NCI-H2029 treated with DMSO at 0.1 percent for 48 hours (cell line): ENCODE measurements around the gene BFAR.
"Not testable (repeated sequence)": the region's sequence is repeated elsewhere in the genome, so short reads cannot be mapped to it uniquely, and the experiment has no call there.

ENCODE experiments used
- DNase-seq: peaks from one replicate; lab custom pipeline; 2025; lab: John Stamatoyannopoulos, UW

The BFAR gene

DNA sequence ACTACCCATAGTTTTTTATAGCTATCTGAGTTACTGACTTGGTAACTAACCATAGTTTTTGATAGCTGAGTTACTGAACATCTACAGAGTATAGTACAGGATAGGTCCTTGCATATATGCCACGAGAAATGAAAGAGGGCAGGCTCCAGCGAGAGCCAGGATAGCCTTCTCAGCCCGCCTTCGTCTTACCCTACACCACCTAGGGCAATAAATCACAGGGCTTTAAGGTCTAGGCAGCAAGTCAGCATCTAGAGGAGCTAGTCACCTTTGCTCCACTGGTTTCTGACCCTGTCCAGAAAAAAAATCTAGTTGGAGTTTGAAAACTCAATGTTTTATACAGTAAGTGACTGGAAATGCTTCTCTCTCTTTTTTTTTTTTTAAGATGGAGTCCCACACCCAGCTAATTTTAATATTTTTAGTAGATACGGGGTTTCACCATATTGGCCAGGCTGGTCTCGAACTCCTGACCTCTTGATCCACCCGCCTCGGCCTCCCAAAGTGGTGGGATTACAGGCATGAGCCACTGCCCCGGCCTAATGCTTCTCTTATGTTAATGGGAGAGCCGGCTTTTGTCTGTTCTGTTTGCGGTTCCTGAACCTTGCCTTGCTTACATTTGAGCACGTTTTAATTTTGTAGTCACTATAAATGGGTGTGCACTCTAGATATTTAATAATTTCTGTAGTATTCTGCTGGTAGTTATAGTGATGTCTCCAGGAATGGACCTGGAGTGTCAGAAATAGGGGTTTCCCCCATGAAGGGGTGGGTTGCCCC is 2.8 kb downstream of the BFAR start:
- no peak for DNase-seq

DNA sequence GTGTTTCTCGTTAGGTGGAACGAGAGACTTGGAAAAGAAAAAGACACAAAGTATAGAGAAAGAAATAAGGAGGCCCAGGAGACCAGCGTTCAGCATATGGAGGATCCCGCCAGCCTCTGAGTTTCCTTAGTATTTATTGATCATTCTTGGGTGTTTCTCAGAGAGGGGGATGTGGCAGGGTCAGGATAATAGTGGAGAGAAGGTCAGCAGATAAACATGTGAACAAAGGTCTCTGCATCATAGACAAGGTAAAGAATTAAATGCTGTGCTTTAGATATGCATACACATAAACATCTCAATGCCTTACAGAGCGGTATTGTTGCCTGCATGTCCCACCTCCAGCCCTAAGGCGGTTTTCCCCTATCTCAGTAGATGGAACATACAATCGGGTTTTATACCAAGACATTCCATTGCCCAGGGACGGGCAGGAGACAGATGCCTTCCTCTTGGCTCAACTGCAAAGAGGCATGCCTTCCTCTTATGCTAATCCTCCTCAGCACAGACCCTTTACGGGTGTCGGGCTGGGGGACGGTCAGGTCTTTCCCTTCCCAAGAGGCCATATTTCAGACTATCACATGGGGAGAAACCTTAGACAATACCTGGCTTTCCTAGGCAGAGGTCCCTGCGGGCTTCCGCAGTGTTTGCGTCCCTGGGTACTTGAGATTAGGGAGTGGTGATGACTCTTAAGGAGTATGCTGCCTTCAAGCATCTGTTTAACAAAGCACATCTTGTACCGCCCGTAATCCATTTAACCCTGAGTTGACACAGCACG is 3.6 kb downstream of the BFAR start:
- DNase-seq: not testable (repeated sequence)

DNA sequence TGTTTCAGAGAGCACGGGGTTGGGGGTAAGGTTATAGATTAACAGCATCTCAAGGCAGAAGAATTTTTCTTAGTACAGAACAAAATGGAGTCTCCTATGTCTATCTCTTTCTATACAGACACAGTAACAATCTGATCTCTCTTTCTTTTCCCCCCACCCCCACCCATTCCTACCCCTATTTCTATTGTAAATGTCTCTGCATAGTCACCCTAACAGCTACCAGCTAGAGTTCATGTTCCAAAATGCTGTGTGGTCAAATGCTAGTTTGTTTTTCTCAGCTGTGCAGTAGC is 4.1 kb downstream of the BFAR start:
- DNase-seq: not testable (repeated sequence)

DNA sequence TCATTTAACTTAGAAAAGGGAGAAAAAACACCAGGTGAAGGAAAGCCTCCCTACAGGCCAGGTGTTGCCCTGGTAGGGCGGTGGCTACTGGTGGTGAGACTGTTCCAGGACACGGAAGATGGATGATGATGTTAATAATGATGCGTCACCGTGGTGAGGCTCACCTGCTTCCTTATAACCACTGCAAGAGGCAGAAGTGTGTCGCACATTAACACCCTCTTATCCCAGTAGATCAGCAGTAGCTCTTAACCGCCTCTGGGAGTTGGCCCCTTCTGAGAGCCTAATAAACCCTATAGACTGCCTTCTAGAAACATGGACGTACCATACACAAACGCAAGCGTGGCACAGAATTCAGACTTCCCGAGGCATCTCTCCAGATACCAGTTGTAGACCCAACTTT is 7.8 kb downstream of the BFAR start:
- no peak for DNase-seq

DNA sequence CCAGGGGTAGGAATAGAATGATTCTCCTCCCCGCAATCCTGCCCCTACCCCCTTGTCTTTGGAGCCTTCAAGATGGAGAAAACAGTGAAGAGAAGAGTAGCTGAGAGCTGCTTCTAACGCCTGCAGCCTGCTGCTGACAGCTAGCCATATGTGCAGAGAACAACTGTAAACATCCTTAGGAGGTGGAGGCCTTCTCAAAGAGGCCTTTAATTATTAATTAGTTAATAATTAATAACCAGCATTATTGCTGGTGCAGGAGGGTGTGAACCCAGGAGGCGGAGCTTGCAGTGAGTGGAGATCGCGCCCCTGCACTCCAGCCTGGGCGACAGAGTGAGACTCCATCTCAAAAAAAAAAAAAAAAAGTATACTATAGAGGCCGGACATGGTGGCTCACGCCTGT is 8.5 kb downstream of the BFAR start:
- no peak for DNase-seq

DNA sequence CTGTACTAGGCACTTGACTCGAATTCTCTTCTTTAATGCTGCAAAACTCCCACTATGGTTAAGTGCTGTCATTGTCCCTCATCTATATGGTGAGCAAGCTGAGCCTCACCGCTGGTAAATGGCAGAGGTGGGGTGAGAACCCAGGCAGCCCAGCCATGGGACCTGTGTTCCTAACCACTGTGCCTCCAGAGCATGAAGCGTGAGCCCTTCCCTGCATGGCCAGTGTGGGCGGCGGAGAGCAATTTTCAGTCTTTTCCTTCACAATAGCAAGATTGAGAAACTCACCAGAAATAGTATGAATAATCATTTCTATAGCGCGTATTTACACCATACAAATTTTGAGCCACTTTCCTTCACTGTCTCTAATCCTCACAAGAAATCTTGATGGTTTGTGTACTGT is 9.2 kb downstream of the BFAR start:
- no peak for DNase-seq

DNA sequence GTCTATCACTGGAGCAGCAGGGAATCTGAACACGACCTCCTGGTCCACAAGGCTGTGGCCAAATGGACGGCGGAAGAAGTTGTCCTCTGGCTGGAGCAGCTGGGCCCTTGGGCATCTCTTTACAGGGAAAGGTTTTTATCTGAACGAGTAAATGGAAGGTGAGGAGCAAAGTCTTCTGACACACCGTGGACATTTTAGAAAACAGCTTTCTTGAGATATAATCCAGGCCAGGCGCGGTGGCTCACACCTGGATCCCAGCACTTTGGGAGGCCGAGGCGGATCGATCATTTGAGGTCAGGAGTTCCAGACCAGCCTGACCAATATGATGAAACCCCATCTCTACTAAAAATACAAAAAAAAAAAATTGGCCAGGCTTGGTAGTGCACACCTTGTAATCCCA is 17.1 kb downstream of the BFAR start:
- DNase-seq: no peak

DNA sequence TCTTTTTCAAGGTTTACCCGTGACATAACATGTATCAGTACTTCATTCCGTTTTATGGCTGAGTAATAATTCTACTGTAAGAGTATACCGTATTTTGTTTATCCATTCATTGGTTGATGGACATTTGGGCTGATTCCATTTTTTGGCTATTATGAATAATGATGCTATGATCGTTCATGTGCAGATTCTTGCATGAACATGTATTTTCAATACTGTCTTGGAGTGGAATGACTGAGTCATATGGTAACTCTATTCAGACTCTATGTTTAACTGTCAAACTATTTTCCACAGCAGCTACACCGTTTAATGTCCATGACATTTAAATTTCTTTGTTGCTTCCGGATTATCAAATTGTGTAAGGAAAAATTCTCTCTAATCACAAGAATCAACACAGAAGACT is 17.9 kb downstream of the BFAR start:
- no peak for DNase-seq

DNA sequence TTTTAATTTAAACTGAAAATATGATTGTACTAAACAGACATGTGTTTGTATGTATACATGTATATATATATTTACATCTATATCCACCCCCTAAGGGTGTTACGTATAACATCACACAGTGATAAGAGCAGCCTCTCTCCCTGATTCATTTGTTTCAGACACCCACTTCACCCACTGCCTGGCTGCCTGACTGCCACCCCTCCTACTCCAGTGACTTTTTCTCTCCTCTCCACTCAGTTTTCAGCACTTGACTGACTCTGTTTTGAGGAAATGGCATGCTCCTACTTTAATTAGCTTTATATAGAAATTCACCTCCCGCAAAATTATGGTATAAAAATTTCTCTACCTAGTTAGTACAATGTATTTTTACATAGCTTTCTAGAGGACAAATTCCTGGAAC is 20.0 kb downstream of the BFAR start:
- DNase-seq: no peak

DNA sequence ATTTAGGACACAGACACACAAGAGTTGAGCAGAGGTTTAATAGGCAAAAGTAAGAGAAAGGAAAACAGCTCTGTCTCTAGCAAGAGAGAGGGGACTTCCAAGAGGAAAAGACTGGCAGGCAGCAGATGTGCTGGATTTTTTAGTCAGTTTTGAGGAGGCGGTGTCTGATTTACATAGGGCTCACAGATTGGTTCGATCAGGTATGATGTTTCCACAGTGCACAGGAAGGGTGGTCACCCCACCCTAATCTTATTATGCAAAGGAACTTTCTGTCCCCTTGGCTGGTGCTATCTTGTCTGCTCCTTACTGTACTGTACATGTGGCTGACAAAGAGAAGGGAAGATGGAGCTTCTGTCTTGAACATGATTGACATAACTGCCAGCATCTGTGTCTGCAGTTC is 25.3 kb downstream of the BFAR start:
- no peak for DNase-seq

DNA sequence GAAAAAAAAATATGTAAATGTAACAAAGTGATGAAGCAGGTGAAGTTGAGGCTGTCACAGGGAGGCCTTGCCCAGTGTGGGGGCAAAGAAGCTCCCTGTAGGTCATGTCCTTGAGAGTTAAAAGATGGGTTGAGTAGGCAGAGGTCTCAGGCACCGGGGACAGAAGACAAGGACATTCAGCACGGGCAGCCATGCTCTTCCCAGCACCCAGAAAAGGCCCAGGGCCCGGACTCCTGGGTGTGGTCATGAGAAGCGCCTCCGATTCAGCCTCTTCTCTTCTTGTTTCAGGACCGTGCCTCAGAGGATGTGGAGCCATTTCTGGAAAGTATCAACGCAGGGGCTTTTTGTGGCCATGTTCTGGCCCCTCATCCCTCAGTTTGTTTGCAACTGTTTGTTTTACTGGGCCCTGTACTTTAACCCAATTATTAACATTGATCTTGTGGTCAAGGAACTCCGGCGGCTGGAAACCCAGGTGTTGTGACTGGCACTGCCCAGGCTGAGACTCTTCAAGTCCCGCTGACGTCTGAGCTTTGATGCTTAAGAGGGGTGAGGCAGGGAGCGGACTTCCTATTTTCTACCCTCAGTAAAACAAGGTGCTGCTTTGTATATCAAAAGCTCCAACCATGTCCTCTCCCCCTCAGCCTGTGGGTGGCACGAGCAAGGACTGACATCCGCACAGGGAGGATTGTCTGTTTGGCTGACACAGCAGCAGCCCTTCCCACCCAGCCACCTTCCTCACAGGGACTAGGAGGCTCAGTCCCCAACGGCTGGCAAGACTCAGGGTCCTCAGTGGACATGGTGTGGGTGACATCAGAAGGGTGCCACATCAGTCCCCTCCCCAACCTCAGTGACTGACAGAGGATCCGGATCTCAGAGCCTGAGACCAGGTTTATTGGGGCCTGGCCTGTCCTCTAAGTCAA is 34.9 kb downstream of the BFAR start:
- no peak for DNase-seq

DNA sequence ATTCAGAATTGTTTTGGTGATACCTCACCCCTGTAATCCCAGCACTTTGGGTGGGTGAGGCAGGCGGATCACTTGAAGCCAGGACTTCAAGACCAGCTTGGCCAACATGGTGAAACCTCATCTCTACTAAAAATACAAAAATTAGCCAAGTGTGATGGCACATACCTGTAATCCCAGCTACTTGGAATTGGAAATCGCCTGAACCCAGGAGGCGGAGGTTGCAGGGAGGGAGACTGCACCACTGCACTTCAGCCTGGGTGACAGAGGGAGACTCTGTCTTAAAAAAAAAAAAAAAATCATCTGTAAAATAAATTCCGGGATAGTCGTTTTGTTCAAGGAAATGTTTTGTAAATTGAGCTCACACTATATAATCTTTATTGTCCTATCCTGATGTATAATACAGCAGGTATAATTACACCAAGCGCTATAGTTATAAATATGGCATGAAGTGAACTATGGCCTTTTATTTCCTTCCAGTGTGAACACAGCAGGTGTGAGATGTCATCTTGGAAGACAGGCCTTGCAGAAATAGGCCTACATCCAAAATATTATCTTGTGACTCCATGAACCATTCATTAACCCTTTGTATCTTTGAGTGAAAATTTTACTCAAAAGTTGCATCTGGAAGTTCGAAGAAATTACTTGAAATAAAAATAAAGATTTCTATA is 35.9 kb downstream of the BFAR start:
- DNase-seq: no peak

DNA sequence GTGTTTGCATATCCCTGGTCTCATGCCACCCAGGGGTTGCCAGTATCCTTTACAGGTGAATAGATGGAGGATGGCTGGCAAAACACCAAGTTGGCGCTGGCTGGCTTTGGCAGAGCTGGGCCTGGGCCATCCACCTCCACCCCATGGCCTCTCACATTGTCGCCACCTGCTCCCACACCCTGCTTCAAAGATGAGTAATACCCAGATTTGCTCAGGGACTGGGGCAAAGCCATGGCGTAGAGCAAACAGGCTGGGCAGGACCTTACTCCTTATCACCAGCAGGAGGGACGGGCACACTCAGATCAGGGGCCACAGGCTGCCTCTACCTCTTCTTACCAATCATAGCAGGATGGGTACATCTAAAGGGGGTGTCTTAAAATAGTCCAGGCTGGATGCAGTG is 37.0 kb downstream of the BFAR start:
- peak; percentile 87 for DNase-seq

DNA sequence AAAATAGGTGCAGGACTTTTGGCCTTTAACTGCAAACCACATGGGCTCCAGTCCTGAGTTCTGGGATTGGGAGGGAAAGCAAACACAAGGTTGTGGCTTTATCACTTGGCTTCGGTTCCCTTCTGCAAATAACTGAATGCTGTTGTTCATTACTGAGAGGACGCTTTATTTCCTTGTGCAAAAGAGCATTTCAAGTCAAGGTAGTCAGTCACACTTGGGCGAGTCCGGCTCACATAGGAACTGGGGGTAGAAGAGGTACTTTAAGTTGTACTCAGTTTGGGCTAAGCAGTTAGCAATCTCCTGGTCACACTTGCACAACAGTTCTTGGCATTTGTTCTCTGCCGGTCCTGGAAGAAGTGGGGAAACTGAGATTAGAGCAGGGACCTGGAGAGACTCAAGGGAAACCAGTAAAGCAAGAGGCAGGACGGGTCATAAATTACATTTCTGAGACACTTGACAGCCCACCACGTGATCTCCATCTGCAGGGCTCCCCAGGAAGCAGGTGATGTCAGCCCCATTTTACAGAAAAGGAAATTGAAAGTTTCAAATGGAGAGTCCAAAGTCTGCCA is 39.7 kb downstream of the BFAR start:
- peak; percentile 69 for DNase-seq

DNA sequence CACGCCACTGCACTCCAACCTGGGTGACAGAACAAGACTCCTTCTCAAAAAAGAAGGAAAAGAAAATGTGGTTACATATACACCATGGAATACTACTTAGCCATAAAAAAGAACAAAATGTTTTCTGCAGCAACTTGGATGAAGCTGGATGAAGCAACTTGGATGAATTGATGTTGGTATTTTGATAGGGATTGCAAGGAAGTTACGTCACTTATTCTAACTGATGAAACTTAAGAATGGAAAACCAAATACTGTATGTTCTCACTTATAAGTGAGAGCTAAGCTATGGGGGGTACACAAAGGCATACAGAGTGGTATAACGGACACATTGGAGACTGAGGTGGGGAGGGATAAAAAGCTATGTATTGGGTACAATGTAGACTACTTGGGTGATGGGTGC is 43.9 kb downstream of the BFAR start:
- DNase-seq: no peak

DNA sequence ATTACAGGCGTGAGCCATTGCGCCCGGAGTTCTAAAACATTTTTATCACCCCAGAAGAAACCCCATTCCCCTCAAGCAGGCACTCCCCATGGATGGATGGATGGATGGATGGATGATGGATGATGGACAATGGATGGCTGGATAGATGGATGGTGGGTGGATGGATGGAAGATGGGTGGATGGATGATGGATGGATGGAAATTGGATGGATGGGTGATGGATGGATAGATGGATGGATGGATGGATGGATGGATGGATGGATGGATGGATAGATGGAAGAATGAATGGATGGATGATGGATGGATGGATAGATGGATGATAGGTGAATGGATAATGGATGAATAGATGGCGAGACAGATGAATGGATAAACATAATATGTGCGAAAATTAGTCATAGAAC is 44.9 kb downstream of the BFAR start:
- DNase-seq: no peak

DNA sequence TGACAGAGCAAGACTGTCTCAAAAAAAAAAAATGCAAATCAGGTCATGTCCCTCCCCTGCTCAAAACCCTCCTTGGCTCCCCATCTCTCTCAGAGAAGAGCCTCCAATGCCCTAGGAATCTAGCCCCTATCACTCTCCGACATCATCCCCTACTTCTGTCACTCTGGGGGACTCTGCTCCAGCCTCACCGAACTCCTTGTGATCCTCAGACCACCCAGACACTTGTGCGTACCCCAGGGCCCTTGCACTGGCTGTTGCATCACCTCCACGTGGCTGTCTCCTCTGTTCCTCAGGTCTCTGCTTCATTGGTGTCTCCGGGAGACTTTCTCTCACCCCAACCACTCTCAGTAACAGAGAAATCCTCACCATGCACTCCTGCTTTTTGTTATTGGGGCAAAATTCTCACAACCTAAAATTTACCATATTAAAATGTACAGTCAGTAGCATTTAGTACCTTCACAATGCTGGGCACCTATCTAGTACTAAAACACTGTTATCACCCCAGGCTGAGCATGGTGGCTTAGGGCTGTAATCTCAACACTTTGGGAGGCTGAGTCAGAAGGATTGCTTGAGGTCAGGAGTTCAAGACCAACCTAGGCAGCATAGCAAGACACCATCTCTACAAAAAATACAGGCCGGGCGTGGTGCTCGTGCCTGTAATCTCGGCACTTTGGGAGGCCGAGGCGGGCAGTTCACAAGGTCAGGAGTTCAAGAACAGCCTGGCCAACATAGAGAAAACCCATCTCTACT is 46.2 kb downstream of the BFAR start:
- DNase-seq: no peak

DNA sequence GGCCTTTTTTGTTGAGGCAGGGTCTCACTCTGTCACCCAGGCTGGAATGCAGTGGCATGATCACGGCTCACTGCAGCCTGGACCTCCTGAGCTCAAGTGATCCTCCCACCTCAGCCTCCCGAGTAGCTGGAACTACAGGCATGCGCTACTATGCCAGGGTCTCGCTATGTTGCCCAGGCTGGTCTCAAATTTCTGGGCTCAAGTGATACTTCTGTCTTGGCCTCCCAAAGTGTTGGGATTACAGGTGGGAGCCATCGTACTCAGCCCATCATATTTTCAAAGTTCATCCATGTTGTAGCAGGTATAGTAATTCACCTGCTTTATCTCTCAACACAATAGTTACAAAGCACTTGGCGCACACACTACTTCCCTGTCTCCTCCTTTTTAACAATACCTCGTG is 47.6 kb downstream of the BFAR start:
- DNase-seq: not testable (repeated sequence)

DNA sequence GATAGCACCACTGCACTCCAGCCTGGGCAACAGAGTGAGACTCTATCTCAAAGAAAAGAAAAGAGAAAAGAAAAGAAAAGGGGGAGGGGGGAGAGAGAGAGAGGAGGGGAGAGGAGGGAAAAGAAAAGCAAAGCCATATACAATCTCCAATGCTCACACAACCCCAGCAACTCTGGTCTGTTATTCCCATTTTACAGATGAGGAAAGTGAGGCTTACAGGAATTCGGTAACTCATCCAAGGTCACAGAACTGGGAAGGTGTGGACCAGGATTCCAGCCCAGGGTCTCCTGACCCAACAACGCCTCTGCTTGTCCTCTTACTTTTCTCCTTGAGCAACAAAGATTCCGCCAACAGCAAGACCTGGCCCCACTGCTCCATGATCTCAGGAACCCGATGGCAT is 48.4 kb downstream of the BFAR start:
- no peak for DNase-seq

DNA sequence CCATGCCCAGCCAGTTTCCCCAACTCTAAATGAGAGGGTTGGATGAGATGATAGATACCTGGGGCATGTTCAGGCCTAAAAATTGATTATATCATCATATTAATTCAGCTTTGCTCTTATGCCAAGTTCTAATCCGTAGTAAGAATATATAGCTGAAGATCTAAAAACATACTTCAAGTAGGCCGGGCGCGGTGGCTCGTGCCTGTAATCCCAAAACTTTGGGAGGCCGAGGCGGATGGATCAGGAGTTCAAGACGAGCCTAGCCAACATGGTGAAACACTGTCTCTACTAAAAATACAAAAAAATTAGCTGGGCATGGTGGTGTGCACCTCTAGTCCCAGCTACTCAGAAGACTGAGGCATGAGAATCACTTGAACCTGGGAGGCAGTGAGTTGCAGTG is 49.4 kb downstream of the BFAR start:
- no peak for DNase-seq
